BLaER1 treated with 17β-estradiol and CSF1 and Interleukin-3, amounts not matched to agents 10 nM and 100 nM (cell line): ENCODE measurements around the gene ARSK.

Experiments
- H3K27ac ChIP-seq, 11 experiments: shearing (Covaris generic); formaldehyde crosslinking; 2 replicates each; pipeline ENCODE4 v1.8.1; 2022
- H3K27me3 ChIP-seq, 11 experiments: shearing (Covaris generic); formaldehyde crosslinking; 2 replicates each; pipeline ENCODE4 v1.8.1; 2022
- H3K36me3 ChIP-seq, 11 experiments: shearing (Covaris generic); formaldehyde crosslinking; 2 replicates each; pipeline ENCODE4 v1.8.1; 2022
- H3K4me1 ChIP-seq, 10 experiments: shearing (Covaris generic); formaldehyde crosslinking; 2 replicates each; pipeline ENCODE4 v1.8.1; 2022
- H3K4me2 ChIP-seq, 11 experiments: shearing (Covaris generic); formaldehyde crosslinking; 2 replicates each; pipeline ENCODE4 v1.8.1; 2022
- H3K4me3 ChIP-seq, 10 experiments: shearing (Covaris generic); formaldehyde crosslinking; 2 replicates each; pipeline ENCODE4 v1.8.1; 2022
- H3K9ac ChIP-seq, 11 experiments: shearing (Covaris generic); formaldehyde crosslinking; 2 replicates each; pipeline ENCODE4 v1.8.1; 2022
- H3K9me3 ChIP-seq, 11 experiments: shearing (Covaris generic); formaldehyde crosslinking; replicated peaks in 1 of 11; 2 replicates each; pipeline ENCODE4 v1.8.1; 2022
- H4K20me1 ChIP-seq, 11 experiments: shearing (Covaris generic); formaldehyde crosslinking; 2 replicates each; pipeline ENCODE4 v1.8.1; 2022
- Cebpa-rat ChIP-seq, 11 experiments: shearing (Covaris generic); IDR thresholded peaks; 2 replicates each; pipeline ENCODE4 v1.8.1; 2022

Gene ARSK

DNA sequence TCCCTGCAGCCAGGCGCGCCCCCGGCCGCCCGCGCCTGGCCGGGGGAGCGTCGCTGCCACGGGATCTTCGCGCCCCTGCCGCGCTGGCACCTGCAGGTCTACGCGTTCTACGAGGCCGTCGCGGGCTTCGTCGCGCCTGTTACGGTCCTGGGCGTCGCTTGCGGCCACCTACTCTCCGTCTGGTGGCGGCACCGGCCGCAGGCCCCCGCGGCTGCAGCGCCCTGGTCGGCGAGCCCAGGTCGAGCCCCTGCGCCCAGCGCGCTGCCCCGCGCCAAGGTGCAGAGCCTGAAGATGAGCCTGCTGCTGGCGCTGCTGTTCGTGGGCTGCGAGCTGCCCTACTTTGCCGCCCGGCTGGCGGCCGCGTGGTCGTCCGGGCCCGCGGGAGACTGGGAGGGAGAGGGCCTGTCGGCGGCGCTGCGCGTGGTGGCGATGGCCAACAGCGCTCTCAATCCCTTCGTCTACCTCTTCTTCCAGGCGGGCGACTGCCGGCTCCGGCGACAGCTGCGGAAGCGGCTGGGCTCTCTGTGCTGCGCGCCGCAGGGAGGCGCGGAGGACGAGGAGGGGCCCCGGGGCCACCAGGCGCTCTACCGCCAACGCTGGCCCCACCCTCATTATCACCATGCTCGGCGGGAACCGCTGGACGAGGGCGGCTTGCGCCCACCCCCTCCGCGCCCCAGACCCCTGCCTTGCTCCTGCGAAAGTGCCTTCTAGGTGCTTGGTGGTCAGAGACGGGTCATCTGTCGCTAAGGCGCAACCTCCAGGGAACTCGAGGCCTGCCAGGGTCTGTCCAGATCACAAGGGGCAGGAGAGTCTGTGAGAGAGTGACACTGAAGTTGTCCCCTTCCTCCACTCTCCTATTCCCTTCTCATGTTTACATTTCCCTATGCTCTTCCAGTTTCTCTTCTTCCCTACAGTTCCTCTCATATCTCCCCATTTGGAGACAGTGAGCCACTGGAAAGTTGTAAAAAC lies 66.3 kb downstream of the ARSK start:
- Histone ChIP-seq H3K9me3 (no peaks in the 10 kb centered on the region), H3K27ac (peak overlapping the region; percentile 46 to 90 (median 79); a peak in 21 of 22 replicates), H3K4me3 (peak overlapping the region; percentile 62 to 78 (median 68)), H3K4me2 (peak overlapping the region; percentile 93 to 100 (median 98)), H3K27me3 (peaks cover 13 to 31% (median 23%) of the 10 kb centered on the region in 11 experiments; a peak in 21 of 22 replicates), H3K9ac (peak overlapping the region; percentile 67 to 85 (median 77)), H3K36me3 (no peaks in the 10 kb centered on the region), H3K4me1 (peaks cover 33 to 50% (median 46%) of the 10 kb centered on the region in 10 experiments), H4K20me1 (no peaks in the 10 kb centered on the region)
- TF ChIP-seq Cebpa-rat (IDR thresholded peaks at IDR 0.05): no peak

DNA sequence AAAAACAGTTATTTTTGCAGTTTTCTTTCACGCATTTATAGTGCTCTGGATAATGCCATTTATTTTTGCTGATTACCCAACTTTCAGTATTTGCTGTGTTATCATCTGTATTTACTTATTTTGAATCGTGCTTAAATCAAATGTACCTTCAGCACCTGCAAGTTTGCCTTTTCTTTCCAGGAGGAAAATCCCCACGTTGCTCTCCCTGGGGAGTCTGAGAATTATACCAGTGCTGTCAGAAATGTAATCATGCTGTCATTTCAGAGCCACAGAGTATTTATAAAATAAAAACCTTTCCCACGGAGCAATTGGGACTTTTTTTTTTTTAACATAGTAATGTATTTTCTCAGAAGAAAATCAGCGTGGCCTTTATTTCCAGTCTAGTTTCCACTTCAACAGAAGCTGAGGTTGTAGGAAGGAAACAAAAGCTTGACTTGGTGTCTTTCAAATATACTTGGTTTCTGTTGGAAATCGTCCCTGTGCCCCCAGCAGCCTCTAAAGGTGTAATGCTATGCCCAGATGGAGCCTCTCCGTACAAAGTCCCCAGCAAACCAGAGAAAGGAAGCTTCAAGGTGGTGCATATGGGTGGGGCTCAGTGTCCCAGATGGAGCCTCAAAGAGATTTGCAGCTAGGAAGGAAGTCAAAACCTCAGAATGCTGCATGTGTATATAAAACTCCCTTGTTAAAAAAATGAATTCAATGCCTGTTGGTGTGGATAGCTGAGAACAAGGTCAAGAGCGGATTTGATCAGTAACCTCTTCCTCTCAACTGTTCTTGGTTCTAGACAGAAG lies 67.1 kb downstream of the ARSK start:
- peak overlapping the region; percentile 93 to 100 (median 98) for H3K4me2 ChIP-seq
- peaks cover 33 to 50% (median 46%) of the 10 kb centered on the region in 10 experiments for H3K4me1 ChIP-seq
- peak overlapping the region in 6 of 11 experiments; percentile 11 to 90 (median 84); a peak in 9 of 22 replicates for H3K27ac ChIP-seq
- H3K36me3 ChIP-seq: no peaks in the 10 kb centered on the region
- H3K27me3 ChIP-seq: peaks cover 13 to 31% (median 23%) of the 10 kb centered on the region in 11 experiments; a peak in 21 of 22 replicates
- no peaks in the 10 kb centered on the region for H3K9me3 ChIP-seq
- H4K20me1 ChIP-seq: no peaks in the 10 kb centered on the region
- peak overlapping the region in 6 of 11 experiments; percentile 72 to 85 (median 84); a peak in 8 of 22 replicates for H3K9ac ChIP-seq
- TF ChIP-seq Cebpa-rat (IDR thresholded peaks at IDR 0.05): no peak
- peak overlapping the region in 7 of 10 experiments; percentile 62 to 69 (median 67); a peak in 12 of 20 replicates for H3K4me3 ChIP-seq

DNA sequence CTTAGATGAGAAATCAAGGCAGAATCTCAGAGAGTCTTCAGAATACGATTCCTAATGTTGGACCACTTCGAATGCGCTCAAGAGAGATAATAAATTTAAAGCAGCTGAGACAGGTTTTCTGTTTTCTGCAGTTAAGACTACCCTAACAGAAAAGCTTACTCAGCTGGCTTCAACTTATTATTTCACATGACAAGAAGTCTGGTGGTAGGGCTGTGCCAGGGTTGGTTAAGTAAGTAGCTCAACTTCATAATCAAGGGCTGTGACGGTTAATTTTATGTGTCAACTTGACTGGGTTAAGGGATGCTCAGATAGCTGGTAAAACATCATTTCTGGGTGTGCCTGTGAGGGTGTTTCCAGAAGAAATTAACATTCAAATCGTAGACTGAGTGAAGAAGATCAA lies 68.8 kb downstream of the ARSK start:
- Histone ChIP-seq H3K4me1 (peaks cover 39 to 58% (median 51%) of the 10 kb centered on the region in 10 experiments), H3K4me3 (no peak overlapping the region), H3K27me3 (peaks cover 13 to 27% (median 18%) of the 10 kb centered on the region in 11 experiments; a peak in 21 of 22 replicates), H4K20me1 (no peaks in the 10 kb centered on the region), H3K9me3 (peaks cover 0 to 7% (median 0%) of the 10 kb centered on the region in 11 experiments; a peak in 5 of 22 replicates), H3K4me2 (peak overlapping the region in 3 of 11 experiments; percentile 93 to 99 (median 98); a peak in 3 of 22 replicates), H3K36me3 (no peaks in the 10 kb centered on the region), H3K27ac (no peak overlapping the region), H3K9ac (no peak overlapping the region)
- no peak for TF ChIP-seq Cebpa-rat (IDR thresholded peaks at IDR 0.05)

DNA sequence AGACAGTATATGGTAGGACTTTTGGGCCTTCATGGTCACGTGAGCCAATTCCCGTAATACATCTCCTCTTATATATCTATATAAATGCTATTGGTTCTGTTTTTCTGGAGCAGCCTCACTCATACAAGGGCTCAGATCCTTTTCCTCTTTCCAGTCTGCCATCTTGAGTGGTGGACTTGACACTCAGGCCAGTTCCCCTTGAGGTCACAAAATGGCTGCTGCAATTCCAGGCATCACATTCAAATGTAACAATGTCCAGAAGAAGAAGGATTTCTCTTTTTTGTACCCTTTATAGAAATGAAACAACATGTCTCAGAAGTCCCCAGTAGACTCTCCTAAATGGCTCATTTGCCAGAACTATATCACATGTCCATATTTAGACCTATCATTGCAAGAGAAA lies 69.5 kb downstream of the ARSK start:
- TF ChIP-seq Cebpa-rat (IDR thresholded peaks at IDR 0.05): no peak
- peaks cover 39 to 58% (median 47%) of the 10 kb centered on the region in 10 experiments for H3K4me1 ChIP-seq

DNA sequence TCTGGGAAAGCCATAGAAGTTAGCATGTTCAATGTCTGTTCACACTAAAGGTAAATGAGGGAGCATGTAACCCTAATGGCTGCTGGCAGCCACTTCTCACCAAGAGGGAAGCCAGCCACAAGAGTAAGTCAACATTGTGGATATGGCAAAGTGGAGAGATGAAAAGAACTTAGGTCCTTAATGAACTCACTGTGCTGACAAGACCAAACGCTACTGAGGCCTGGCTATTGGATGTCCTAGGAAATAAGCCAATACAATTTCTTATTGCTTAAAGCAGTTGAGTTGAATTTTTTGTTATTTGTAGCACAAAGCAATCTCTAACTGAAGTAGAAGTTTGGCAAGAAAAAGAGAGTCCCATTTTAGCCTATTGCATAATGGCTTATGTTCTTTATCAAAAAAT lies 71.8 kb downstream of the ARSK start:
- Histone ChIP-seq H3K4me3 (no peak overlapping the region), H3K27ac (no peak overlapping the region), H4K20me1 (no peaks in the 10 kb centered on the region), H3K4me1 (peaks cover 26 to 58% (median 46%) of the 10 kb centered on the region in 10 experiments), H3K36me3 (no peaks in the 10 kb centered on the region), H3K9me3 (peaks cover 0 to 11% (median 4%) of the 10 kb centered on the region in 11 experiments; a peak in 6 of 22 replicates), H3K4me2 (no peak overlapping the region), H3K9ac (no peak overlapping the region), H3K27me3 (no peaks in the 10 kb centered on the region; a peak in 1 of 22 replicates)
- TF ChIP-seq Cebpa-rat (IDR thresholded peaks at IDR 0.05): no peak

More for the DNA sequence above, 69.5 kb downstream of the ARSK start:
- Histone ChIP-seq H3K4me3 (no peak overlapping the region), H3K9ac (no peak overlapping the region), H3K27me3 (peaks cover 10 to 21% (median 12%) of the 10 kb centered on the region in 11 experiments; a peak in 21 of 22 replicates), H3K27ac (no peak overlapping the region), H3K4me2 (no peak overlapping the region), H3K9me3 (peaks cover 0 to 11% (median 0%) of the 10 kb centered on the region in 11 experiments; a peak in 5 of 22 replicates), H4K20me1 (no peaks in the 10 kb centered on the region), H3K36me3 (no peaks in the 10 kb centered on the region)

DNA sequence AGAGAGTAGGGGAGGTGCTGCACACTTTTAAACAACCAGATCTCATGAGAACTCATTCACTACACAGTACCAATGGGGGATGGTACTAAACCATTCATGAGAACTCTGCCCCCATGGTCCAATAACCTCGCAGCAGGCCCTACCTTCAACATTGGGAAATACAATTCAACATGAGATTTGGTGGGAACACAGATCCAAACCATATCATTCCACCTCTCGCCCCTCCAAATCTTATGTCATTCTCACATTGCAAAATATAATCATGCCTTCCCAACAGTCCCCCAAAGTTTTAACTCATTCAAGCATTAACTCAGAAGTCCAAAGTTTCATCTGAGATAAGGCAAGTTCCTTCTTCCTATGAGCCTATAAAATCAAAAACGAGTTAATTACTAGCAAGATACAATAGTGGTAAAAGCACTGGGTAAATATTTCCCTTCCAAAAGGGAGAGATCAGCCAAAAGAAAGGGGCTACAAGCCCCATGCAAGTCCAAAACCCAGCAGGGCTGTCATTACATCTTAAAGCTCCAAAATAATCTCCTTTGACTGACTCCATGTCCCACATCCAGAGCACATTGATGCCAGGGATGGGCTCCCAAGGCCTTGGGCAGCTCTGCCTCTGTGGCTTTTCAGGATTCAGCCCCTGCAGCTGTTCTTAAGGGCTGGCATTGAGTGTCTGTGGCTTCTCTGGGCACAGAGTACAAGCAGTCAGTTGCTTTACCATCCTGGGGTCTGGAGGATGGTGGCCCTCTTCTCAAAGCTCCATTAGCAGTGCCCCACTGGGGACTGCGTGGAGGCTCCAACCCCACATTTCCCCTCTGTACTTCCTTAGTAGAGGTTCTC lies 73.3 kb downstream of the ARSK start:
- H3K27ac ChIP-seq: no peak overlapping the region
- H3K4me1 ChIP-seq: peaks cover 20 to 50% (median 39%) of the 10 kb centered on the region in 10 experiments
- H3K4me2 ChIP-seq: peak overlapping the region in 7 of 11 experiments; percentile 18 to 62 (median 33); a peak in 11 of 22 replicates
- H4K20me1 ChIP-seq: no peaks in the 10 kb centered on the region
- H3K9ac ChIP-seq: no peak overlapping the region
- peaks cover 0 to 19% (median 10%) of the 10 kb centered on the region in 11 experiments; a peak in 11 of 22 replicates for H3K9me3 ChIP-seq
- no peak for TF ChIP-seq Cebpa-rat (IDR thresholded peaks at IDR 0.05)
- H3K27me3 ChIP-seq: no peaks in the 10 kb centered on the region
- H3K4me3 ChIP-seq: no peak overlapping the region
- no peaks in the 10 kb centered on the region for H3K36me3 ChIP-seq

DNA sequence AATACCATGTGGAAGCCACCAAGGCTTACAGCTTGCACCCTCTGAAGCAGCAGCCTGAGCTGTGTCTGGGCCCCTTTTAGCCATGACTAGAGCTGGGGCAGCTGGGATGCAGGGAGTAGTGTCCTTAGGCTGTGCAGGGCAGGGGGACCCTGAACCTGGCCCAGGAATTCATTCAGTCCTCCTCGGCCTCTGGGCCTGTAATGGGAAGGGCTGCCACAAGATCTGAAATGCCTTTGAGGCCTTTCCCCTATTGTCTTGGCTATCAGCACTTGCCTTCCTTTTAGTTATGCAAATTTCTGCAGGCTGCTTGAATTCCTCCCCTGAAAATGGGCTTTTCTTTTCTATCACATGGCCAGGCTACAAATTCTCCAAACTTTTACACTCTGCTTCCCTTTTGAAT lies 74.0 kb downstream of the ARSK start:
- peaks cover 17 to 44% (median 36%) of the 10 kb centered on the region in 10 experiments; a peak in 19 of 20 replicates for H3K4me1 ChIP-seq
- no peak overlapping the region for H3K4me3 ChIP-seq
- no peak overlapping the region for H3K9ac ChIP-seq
- peak overlapping the region in 7 of 11 experiments; percentile 18 to 62 (median 33); a peak in 10 of 22 replicates for H3K4me2 ChIP-seq
- no peaks in the 10 kb centered on the region for H4K20me1 ChIP-seq
- no peaks in the 10 kb centered on the region for H3K36me3 ChIP-seq
- H3K9me3 ChIP-seq: peaks cover 0 to 19% (median 10%) of the 10 kb centered on the region in 11 experiments; a peak in 11 of 22 replicates
- H3K27ac ChIP-seq: no peak overlapping the region
- H3K27me3 ChIP-seq: no peaks in the 10 kb centered on the region
- TF ChIP-seq Cebpa-rat (IDR thresholded peaks at IDR 0.05): no peak
